IPS-NIHi7 (cell line): ENCODE results near the gene RHBDF2.
"Not testable (repeated sequence)": the region's sequence is repeated elsewhere in the genome, so short reads cannot be mapped to it uniquely, and the experiment has no call there.

Source experiments
- DNase-seq: peaks from one replicate; pipeline ENCODE4 v3.0.0; 2012; ENCODE audit warnings: mixed read lengths; ENCODE audit errors: extremely low spot score

Gene RHBDF2

DNA sequence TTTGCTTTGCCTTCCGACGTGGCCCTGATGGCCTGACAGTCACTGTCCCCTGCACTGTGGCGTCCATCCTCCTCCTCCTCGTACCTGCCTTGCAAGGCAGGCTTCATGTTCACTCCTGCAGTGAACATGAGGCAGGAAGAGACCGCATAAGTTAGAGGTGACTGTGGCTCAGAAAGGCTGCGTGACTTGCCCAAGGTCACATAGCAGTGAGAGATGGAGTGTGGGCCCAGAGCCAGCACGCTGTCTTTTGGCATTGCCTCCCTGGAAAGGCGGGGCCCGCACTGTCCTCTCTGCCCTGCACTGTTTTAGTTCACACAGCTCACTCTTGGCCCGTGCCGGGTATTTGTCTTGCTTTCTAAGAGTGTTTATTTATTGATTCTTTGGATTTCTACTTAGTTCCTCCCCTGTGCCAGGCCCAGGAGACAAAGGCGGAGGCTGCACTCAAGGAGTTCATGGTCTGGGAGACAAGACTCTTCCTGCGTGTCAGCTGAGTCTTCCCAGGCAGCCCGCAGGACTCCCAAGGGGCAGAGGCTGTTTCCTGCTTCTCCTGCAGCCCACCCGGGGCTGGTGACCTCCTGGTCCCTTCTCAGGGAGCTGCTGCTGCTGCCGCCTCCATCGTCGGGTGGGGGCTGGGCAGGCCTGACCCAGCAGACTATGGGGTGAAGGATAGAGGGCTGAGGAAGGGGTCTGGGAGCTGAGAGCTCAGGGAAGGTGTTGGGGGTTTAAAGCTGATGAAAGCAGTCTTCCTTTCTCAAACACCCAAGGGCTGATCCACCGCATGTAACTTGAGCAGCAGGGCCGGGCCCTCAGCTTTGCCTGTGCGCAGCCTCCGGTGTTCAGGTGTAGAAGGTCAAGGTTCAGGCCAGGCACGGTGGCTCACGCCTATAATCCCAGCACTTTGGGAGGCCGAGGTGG lies 23.6 kb upstream of the RHBDF2 start:
- no peak for DNase-seq

DNA sequence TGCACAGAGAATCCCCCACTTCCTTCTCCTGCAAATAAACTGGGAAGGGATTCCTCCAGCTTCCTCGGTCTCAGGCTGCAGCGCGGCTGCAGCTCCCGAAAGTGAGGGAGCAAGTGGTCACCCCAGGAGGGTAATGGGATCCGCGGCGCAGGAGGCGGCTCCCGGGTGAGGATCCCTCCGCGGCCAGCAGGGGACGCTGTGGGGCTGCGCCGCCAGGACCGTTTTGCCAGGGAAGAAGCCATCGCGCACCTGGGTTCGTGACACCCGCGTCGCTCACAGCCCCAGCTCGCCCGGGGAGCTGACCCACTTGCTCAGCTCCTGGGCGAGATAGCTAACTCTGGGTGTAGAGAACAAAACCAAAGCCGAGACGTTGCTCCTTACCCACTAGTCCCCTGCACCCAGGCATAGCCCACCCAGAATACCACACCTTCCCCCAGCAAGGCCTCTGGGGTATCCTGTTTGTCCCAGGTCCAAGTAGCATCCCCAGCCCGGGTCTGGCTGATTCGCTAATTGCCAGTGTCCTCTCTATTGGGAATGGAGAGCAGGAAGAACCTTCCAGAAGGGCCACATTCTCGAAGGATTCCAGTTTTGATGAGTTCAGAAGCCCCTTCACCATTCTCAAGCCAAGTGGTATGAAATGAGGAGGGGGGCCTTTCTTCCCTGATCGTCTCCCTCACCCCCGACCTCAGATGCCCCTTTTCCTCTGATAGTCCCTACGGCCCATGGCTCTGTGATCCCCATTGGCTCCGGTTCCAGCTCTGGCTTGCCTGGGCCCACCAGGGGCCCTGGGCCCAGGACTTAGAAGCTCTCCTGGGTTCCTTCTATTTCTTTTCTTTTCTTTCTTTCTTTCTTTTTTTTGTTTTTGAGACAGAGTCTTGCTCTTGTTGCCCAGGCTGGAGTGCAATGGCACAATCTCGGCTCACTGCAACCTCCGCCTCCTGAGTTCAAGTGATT lies 22.1 kb upstream of the RHBDF2 start:
- DNase-seq: peak; percentile 91

DNA sequence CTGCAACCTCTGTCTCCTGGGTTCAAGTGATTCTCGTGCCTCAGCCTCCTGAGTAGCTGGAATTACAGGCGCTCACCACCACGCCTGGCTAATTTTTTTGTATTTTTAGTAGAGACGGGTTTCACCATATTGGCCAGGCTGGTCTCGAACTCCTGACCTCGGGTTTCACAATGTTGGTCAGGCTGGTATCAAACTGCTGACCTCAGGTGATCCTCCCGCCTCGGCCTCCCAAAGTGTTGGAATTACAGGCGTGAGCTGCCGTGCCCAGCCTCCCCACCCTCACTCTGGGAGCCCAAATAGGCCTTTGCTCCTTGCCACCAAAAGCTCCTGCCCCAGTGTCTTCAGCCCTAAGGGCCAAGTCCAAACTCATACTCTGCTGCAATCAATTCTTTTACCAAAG lies 20.5 kb upstream of the RHBDF2 start:
- DNase-seq: not testable (repeated sequence)

DNA sequence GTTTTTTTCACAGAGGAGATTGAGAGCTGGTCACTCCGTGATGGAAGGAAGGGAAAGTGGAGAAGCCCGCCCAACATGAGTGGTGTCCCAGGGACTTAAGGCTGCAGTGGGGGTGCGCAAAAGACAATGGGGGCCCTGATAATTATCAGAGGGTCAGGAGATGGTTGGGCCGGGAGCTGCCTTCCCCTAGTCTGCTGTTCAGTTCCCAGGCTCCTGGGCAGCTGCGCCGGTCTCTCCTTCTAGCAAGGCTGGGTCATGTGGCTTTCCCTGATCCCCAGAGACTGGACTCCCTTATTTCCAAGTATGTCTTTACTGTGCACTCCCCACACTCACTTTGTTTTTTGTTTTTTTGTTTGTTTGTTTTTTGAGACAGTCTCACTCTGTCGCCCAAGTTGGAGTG lies 20.0 kb upstream of the RHBDF2 start:
- no peak for DNase-seq

DNA sequence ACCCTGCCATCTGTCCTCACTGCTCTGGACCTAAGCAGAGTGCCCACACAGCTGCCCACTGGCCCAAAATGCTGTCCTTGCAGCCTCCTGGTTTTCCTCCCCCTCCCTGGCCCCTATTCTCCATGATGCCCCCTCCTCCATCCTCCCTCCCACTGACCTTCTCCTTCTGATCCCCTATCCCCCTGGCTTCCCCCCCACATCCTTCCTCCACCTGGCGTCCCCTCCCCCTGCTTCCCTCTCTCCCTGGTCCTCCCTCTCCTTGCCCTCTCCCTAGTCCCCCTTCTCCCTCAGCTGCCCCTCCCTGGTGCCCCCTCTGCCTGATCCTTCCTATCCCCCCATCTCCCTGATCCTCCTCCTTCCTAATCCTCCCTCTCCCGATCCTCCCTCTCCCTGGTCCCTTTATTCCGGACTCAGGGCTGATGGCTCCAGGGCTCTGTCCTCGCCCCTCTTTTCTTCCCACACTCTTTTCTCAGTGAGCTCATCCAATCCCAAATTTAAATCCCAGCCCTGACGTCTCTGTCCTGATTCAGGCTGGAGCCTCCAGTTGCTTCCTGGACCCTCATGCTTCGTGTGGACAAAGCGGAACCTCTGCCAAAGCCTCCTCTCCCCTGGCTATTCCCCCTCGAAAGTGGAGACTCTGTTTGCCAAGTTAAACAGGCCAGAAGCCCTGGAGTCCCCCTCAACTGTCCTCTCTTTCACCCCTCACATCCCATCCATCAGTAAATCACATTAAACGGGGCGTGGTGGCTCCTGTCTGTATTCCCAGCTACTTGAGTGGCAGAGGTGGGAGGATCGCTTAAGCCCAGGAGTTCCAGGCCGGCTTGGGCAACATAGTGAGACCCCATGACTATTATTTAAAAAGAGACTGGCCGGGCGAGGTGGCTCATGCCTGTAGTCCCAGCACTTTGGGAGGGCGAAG lies 18.1 kb upstream of the RHBDF2 start:
- DNase-seq: no peak

DNA sequence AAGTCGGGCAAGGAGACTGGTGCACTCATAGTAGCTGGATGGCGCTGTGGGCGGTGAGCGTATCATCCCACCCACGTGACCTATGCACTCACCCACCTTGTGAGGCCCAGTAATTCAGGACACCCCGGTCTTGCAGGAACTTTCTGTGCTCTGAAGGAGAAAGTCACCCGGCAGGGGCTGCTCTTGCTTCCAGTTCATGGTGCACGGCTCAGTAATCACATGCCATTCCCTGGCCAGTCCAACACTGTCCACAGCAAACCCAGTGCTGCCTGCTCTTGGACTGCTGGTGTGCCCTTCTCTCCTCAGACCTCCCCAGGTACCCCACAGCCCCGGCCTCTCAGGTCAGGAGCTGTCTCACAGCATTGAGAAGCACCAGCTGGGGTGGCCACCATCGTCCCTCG lies 16.4 kb upstream of the RHBDF2 start:
- no peak for DNase-seq

DNA sequence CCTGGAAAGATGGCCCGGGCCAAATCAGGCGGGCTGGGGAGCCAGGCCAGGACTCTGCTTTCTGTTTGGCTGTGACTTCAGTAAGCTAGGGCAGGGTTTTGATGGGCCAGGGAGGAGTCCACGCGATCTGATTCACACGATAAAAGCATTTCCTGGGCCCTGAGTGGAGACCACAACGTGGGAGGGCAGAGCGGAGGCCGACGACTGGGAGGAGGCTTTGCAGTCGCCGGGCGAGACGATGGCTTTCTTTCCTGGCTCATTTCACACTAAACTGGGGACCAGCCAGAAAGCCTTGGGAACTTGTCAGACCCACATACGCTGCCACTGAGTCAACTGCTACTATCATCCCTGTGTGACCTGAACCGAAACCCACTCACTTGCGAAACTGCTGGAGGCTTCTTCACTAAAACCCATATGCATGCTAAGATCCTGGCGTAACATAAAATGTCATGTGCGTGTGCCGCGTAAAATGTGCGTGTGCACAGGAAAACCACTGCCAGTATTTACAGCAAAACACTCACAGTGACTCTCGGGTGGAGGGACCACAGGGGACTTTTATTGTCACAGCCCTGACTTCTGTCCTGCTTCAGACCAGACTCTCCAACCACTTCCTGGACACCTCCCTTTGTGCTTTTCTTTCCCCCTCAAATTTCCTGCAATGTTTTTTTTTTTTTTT lies 14.2 kb upstream of the RHBDF2 start:
- DNase-seq: no peak

DNA sequence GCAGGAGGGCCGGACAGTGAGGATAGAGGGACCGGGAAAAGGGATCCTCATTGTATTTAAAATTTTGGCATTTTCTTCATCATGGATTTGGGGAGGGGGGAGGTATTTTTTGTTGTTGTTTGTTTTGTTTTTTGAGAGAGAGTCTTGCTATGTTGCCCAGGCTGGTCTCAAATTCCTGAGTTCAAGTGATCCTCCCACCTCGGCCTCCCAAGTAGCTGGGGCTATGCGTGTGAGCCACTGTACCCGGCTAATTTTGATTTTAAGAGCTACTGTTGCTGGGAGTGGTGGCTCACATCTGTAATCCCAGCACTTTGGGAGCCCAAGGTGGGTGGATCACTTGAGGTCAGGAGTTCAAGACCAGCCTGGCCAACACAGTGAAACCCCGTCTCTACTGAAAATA lies 13.1 kb upstream of the RHBDF2 start:
- DNase-seq: not testable (repeated sequence)

DNA sequence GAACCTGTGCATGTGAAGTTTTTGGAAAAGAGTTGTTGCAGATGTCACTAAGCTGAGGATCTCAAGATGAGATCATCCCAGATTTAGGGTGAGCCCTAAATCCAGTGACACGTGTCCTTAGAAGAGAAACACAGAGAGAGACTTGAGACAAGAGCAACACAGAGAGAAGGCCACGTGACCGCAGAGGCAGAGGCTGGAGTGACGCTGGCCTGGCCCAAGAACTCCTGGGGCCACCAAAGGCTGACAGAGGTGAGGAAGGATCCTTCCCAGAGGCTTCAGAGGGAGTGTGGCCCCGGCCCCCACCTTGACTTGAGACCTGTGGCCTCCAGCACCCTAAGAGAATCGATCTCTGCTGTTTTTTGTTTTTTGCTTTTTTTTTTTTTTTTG lies 12.1 kb upstream of the RHBDF2 start:
- DNase-seq: no peak

DNA sequence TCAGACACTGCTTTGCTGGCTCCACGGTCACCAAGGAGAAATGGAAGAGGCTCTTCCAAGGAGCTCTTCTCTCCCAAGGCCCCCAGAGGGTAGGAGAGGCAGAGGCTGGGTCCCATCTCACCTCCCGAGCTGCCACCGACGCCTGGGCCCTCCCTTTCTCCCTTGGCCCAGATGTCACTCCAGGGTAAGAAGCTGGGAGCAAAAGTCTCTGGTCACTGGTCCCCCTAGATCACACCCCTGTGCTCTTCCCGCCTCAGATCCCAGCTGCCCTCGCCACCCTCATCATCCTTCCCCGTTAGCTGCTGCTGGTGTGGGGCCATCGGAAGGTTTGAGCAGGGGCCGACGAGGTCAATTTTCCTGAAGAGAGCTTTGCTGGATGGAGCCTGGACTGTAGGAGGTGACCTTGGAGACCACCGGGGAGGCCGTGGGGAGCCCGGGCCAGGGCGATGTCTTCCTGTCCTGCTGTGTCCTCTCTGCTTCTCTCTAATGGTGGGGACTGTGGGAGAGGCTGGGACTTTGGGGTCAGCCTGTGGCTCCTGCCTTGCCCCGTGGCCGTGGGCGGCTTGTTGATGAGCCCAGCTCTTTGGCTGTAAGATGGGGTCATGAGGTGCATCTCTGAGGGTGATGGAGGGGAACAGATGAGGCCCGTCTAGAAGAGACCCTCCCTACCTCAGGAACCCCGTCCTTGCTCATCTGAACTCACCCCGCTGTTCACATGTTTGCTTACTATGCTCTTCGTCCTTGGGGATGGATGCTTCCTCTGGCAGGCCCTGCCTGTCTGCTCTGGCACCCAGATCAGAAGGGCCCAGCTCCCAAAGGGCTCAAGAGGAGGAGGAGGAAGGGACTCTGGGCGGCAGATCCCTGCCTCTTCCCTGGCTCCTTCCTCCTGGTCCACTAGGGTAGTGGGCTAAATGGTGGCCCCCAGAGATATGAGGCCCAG lies 11.4 kb upstream of the RHBDF2 start:
- DNase-seq: no peak

DNA sequence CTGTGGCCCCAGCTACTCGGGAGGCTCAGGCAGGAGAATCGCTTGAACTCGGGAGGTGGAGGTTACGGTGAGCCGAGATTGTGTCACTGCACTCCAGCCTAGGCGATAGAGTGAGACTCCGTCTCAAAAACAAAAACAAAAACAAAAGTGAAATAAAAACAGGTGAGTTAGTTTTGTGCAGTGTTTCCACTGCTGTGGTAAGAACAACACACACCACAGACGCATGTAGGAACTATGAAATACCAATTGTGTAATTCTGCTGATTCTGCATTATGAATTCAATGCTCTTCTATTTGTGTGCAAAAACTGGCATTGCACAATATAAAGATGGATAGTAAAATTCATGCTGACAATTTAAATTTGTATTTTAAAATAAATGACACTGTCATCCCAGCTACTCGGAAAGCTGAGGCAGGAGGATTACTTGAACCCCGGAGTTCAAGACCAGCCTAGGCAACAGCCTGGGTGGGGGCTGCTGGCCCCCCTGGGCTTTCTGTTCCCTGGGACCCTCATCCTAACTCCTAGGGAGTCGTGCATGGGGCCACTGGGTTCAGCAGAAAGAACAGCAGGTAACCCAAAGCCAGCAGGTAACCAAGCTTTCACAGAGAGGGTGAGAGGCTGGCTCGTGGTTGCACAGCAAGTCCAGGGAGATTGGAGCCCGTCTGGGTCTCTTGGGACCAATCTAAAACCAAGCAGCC lies 10.6 kb upstream of the RHBDF2 start:
- no peak for DNase-seq

DNA sequence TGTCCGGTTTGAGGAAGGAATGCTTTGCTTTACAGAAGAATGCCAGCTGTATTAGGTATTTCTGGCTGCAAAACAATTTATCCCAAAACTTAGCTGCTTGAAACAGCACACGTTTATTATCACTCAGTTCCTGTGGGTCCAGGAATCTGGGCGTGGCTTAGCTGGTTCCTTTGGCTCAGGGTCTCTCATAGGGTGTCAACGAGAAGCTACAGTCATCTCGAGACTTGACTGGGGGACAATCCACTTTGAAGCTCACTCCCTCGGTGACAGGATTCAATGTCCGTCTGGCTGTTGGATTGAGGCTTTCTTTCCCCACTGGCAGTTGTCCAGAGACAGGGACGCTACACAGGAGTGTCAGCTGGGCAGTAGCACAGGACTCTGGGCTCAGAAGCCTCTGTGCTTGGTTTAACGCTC lies 9.6 kb upstream of the RHBDF2 start:
- DNase-seq: no peak

DNA sequence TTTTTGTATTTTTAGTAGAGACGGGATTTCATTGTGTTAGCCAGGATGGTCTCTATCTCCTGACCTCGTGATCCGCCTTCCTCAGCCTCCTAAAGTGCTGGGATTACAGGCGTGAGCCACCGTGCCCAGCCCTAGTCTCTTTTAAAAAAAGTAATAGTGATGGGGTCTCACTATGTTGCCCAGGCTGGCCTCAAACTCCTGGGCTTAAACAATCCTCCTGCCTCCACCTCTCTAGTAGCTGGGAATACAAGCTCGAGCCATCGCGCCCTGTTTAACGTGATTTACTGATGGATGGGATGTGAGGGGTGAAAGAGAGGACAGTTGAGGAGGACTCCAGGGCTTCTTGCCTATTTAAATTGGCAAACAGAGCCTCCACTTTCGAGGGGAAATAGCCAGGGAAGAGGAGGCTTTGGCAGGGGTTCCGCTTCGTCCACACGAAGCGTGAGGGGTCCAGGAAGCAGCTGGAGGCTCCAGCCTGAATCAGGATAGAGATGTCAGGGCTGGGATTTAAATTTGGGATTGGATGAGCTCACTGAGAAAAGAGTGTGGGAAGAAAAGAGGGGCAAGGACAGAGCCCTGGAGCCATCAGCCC lies 7.3 kb upstream of the RHBDF2 start:
- DNase-seq: not testable (repeated sequence)

DNA sequence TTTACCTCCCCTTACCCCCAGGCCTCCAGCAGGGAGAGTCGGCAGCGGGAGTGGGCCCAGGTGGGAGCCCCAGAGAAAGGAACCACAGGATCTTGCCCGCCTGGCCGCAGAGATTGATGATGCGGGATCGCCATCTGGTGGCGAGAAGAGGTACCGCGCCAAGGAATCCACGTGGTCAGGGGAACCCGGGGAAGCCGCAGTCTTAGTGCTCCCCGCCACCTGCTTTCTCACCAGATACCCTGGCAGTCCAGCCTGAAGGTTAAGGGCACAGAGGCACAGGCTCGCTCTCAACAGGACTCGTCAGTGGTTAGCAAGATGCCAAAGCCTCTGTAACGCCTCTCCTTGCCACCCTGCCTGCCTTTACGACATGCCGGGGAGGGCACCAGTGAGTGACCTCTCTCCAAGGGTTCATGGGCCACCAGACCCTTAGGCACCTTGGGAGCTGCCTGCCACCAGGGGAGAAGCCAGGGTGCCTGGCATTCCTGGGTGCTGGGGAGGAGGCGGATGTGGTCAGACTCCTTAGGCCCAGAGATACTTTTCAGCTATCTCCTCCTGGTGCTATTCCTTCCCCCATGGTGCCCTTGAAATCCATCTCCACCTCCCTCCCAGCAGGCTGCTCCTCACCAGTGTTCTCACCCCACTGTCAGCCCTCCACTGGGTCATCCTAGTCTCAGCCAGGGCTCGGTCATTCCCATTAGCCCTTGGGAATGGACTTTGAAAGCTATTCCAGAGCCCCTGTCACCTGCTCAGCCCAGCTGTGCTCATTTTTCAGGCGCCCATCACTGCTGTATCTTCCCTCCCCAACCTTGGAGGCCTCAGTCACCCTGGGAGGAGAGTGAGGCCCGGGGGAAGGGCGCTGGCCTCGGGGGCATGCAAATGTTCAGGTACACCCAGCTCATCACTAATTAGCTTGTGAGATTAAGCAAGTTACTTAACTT lies 5.5 kb upstream of the RHBDF2 start:
- peak; percentile 89 for DNase-seq

DNA sequence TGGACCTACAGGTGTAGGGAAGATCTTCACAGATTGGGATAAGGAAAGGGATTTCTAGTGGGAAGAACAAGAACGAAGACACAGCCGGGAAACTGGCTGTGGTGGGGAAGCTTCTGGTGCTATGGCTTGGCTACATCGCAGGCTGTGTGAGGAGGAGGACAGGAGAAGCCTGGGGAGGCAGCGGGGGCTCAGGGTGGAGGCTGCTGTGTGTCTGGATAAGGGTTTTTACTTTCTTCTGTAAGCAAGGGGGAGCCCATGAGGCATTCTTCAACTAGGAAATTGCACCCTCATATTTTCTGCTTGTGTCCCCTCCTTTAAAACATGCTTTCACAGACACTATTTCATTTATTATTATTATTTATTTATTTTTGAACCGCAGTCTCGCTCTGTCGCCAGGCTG lies 2.9 kb upstream of the RHBDF2 start:
- DNase-seq: no peak

DNA sequence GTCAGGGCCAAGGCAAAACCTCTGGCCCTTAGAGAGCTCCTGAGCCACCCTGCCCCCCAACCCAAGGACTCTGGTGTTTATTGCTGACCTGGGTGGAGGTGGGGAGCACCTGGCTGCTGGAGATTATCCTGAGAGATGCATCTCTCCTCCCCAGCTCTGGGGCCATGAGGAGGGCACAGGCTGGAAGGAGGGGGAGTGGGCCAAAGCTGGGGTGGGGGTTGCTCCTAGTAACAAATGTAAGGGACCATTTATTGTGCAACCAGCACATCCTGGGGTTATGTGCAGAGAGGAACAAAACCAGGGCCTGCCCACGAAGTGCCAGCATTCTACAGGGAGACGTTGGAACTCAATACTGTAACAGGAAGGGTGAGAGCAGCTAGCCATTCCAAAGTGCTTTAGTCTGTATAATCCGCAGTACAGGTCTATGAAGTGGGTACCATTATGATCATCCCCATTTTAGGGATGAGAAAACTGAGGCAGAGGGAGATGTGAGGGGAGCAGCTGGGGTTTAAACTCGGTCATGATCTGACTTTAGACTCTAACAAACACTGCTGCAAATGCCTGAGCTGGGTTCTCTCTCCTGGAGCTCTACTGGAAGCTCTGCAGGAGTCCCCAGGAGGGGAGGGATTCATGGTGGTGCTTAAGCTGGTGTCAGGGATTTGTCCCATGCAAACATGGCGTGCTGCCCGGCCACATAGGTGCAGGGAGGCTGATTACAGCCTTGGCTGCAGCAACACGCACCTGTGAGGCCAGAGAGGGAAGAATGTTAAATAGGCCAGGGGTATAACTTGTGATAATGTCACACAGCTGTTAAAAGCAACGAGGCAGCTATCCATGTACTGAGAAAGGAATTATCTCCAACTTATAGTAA lies 1.4 kb upstream of the RHBDF2 start:
- DNase-seq: no peak

DNA sequence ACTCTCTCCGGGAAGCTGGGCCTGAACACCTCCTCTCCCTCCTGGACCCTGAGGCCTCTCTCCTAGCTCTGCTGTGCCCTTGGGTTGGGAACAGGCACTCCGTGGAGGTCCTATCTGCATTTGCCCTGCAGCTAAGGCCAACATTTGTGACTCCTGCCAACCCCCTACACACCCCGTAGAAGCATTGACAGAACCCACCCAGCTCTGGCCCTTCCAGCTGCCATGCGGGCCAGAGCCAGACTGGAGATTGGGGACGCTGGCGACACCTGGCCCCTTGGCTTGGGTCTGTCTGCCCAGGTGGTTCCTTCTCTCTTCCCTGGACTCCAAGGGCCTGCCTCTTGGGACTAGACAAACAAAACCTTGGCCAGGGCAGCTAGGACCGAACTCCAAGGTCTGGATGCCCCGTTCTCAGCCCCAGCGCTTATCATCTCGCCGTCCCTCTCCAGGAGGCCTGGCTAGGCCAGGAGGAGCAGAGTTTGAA lies 644 bp upstream of the RHBDF2 start:
- DNase-seq: no peak
